ENCODE results near the gene NUB1.

The NUB1 gene

GRCh38 chr7:151382079-151382885 is 40.7 kb downstream of the NUB1 start:
- TF ChIP-seq GATA2 (IDR thresholded peaks at IDR 0.05; ENCODE audit: low read depth, low read length) (no peak), GATA3 (IDR thresholded peaks at IDR 0.05; ENCODE audit: low read depth, low read length) (no peak)

GRCh38 chr7:151383638-151384351 is 42.2 kb downstream of the NUB1 start:
- TF ChIP-seq GATA2 (IDR thresholded peaks at IDR 0.05; ENCODE audit: low read depth, low read length) (no peak), GATA3 (IDR thresholded peaks at IDR 0.05; ENCODE audit: low read depth, low read length) (no peak)

GRCh38 chr7:151384352-151384697 is 42.7 kb downstream of the NUB1 start:
- TF ChIP-seq GATA3 (IDR thresholded peaks at IDR 0.05; ENCODE audit: low read depth, low read length) (no peak), GATA2 (IDR thresholded peaks at IDR 0.05; ENCODE audit: low read depth, low read length) (no peak)

- TF ChIP-seq GATA3 (IDR thresholded peaks at IDR 0.05; ENCODE audit: low read depth, low read length), result no peak
- TF ChIP-seq GATA2 (IDR thresholded peaks at IDR 0.05; ENCODE audit: low read depth, low read length), result no peak
These were observed 43.4 kb downstream of the NUB1 start for GRCh38 chr7:151384776-151385625.

GRCh38 chr7:151385626-151386300 is 44.2 kb downstream of the NUB1 start:
- no peak for TF ChIP-seq GATA3 (IDR thresholded peaks at IDR 0.05; ENCODE audit: low read depth, low read length)

GRCh38 chr7:151386301-151387160 is 44.9 kb downstream of the NUB1 start:
- TF ChIP-seq GATA3 (IDR thresholded peaks at IDR 0.05; ENCODE audit: low read depth, low read length), result no peak
- TF ChIP-seq GATA2 (IDR thresholded peaks at IDR 0.05; ENCODE audit: low read depth, low read length), result no peak

- no peak for TF ChIP-seq GATA2 (IDR thresholded peaks at IDR 0.05; ENCODE audit: low read depth, low read length)
- TF ChIP-seq GATA3 (IDR thresholded peaks at IDR 0.05; ENCODE audit: low read depth, low read length), result no peak
These were observed 45.8 kb downstream of the NUB1 start for GRCh38 chr7:151387161-151388006.

GRCh38 chr7:151388007-151388297 is 46.3 kb downstream of the NUB1 start:
- TF ChIP-seq GATA3 (IDR thresholded peaks at IDR 0.05; ENCODE audit: low read depth, low read length) (no peak), GATA2 (IDR thresholded peaks at IDR 0.05; ENCODE audit: low read depth, low read length) (no peak)

- TF ChIP-seq GATA3 (IDR thresholded peaks at IDR 0.05; ENCODE audit: low read depth, low read length) (no peak), GATA2 (IDR thresholded peaks at IDR 0.05; ENCODE audit: low read depth, low read length) (no peak)
These were observed 46.8 kb downstream of the NUB1 start for GRCh38 chr7:151388430-151388829.

GRCh38 chr7:151389096-151389767 is 47.6 kb downstream of the NUB1 start:
- no peak for TF ChIP-seq GATA2 (IDR thresholded peaks at IDR 0.05; ENCODE audit: low read depth, low read length)
- no peak for TF ChIP-seq GATA3 (IDR thresholded peaks at IDR 0.05; ENCODE audit: low read depth, low read length)

- TF ChIP-seq GATA3 (IDR thresholded peaks at IDR 0.05; ENCODE audit: low read depth, low read length) (no peak), GATA2 (IDR thresholded peaks at IDR 0.05; ENCODE audit: low read depth, low read length) (no peak)
These were observed 48.4 kb downstream of the NUB1 start for GRCh38 chr7:151389768-151390597.
